ENCODE results near the gene PTGER2.

- TF ChIP-seq CTCF (optimal IDR thresholded peaks at IDR 0.05 in 1 of 3, IDR thresholded peaks at IDR 0.05 in 1 of 3, conservative IDR thresholded peaks at IDR 0.05 in 1 of 3; ENCODE audit: extremely low read depth in 1 of 3, insufficient read depth in 2 of 3, low read length in 3 of 3) = no peak
- peak; percentile 24 for TF ChIP-seq EZH2 (IDR thresholded peaks at IDR 0.05; ENCODE audit: low read length)
Measured at GRCh38 chr14:52267501-52268278, 46.4 kb upstream of the PTGER2 start, which contains the start of gene PTGDR.

Measured in keratinocyte (primary cell).